Spleen (tissue), 7 donors: ENCODE data around the gene DYNC2I2.
"Not testable (repeated sequence)": the region's sequence is repeated elsewhere in the genome, so short reads cannot be mapped to it uniquely, and the experiment has no call there.

Source experiments
- POLR2A ChIP-seq, 3 donors: fragments of 450-650 bp; IDR thresholded peaks; one replicate each; pipeline ENCODE4 v1.5.1; 2017; ENCODE audit warnings: antibody characterized with exemption in 3 of 3, mild to moderate bottlenecking in 1 of 3
- POLR2AphosphoS5 ChIP-seq, 3 donors: sonication (generic); formaldehyde crosslinking; IDR thresholded peaks; one replicate each; pipeline ENCODE4 v1.5.1; 2017; ENCODE audit warnings: antibody characterized with exemption in 3 of 3
- TF ChIP-seq, protein P1 (sequence below), 11 experiments: fragments of 200-600 bp in 7 of 11; fragments of 450-650 bp in 4 of 11; sonication (generic) in 4 of 11; IDR thresholded peaks in 8 of 11; conservative IDR thresholded peaks in 3 of 11; 1 replicate in 7 of 11; 2 replicates in 4 of 11; pipeline versions ENCODE4 v1.4.0 to v1.8.0; 2016 to 2021; ENCODE audit warnings: antibody characterized with exemption in 11 of 11, inconsistent platforms in 4 of 11, mild to moderate bottlenecking in 1 of 11
- donor health status: DM: no; HTN: no; CAD: no; lungs with moderate emphysema.
- donor health status: DM: no; HTN: no; CAD: no.
- donor health status: DM: no; HTN: no; CAD: no.

GRCh38 chr9:128693738-128694137 is 37.1 kb upstream of the DYNC2I2 start:
- TF ChIP-seq POLR2AphosphoS5, POLR2A (IDR thresholded peaks at IDR 0.05): not testable (repeated sequence)
- TF ChIP-seq, protein P1, sequence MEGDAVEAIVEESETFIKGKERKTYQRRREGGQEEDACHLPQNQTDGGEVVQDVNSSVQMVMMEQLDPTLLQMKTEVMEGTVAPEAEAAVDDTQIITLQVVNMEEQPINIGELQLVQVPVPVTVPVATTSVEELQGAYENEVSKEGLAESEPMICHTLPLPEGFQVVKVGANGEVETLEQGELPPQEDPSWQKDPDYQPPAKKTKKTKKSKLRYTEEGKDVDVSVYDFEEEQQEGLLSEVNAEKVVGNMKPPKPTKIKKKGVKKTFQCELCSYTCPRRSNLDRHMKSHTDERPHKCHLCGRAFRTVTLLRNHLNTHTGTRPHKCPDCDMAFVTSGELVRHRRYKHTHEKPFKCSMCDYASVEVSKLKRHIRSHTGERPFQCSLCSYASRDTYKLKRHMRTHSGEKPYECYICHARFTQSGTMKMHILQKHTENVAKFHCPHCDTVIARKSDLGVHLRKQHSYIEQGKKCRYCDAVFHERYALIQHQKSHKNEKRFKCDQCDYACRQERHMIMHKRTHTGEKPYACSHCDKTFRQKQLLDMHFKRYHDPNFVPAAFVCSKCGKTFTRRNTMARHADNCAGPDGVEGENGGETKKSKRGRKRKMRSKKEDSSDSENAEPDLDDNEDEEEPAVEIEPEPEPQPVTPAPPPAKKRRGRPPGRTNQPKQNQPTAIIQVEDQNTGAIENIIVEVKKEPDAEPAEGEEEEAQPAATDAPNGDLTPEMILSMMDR (IDR thresholded peaks at IDR 0.05 in 8 of 11, conservative IDR thresholded peaks at IDR 0.05 in 3 of 11), result not testable (repeated sequence)
